H9 (cell line): ENCODE measurements around the gene KY. TPM values are rescaled to one million over a fixed set of nuclear protein-coding genes. Genes with fewer than 3 reads are reported as not detected.

Source experiments
- DNase-seq: peaks from one replicate; pipeline ENCODE4 v3.0.0-alpha.2; 2017
- H2AFZ ChIP-seq: one replicate; pipeline ENCODE4 v1.6.1; 2013; ENCODE audit warnings: mild to moderate bottlenecking, low read length, control low read depth, moderate library complexity
- H2AK5ac ChIP-seq: 2 replicates; pipeline ENCODE4 v1.6.1; 2013; ENCODE audit warnings: low read length, control low read depth, mixed read lengths; ENCODE audit not compliant: insufficient read length
- H2BK120ac ChIP-seq: one replicate; pipeline ENCODE4 v1.6.1; 2013; ENCODE audit warnings: low read depth, mild to moderate bottlenecking, low read length, control low read depth, inconsistent platforms; ENCODE audit not compliant: poor library complexity, severe bottlenecking
- H2BK12ac ChIP-seq: 2 replicates; pipeline ENCODE4 v1.6.1; 2013; ENCODE audit warnings: low read length, control low read depth, mixed read lengths, low read depth; ENCODE audit not compliant: insufficient read length
- H2BK15ac ChIP-seq: 2 replicates; pipeline ENCODE4 v1.6.1; 2013; ENCODE audit warnings: low read depth, low read length, control low read depth
- H2BK20ac ChIP-seq: one replicate; pipeline ENCODE4 v1.6.1; 2013; ENCODE audit warnings: low read depth, mild to moderate bottlenecking, low read length, control low read depth, inconsistent platforms; ENCODE audit not compliant: poor library complexity, severe bottlenecking
- H2BK5ac ChIP-seq: 2 replicates; pipeline ENCODE4 v1.6.1; 2013; ENCODE audit warnings: low read length, control low read depth, mixed read lengths; ENCODE audit not compliant: insufficient read length
- H3K14ac ChIP-seq: 2 replicates; pipeline ENCODE4 v1.6.1; 2013; ENCODE audit warnings: low read length, control low read depth; ENCODE audit not compliant: insufficient read depth
- H3K18ac ChIP-seq: 2 replicates; pipeline ENCODE4 v1.6.1; 2013; ENCODE audit warnings: low read depth, mild to moderate bottlenecking, mixed read lengths, low read length, control low read depth; ENCODE audit not compliant: insufficient read length
- H3K23ac ChIP-seq: 2 replicates; pipeline ENCODE4 v1.6.1; 2013; ENCODE audit warnings: low read length, control low read depth, mixed read lengths, low read depth; ENCODE audit not compliant: insufficient read length
- H3K23me2 ChIP-seq: 2 replicates; pipeline ENCODE4 v1.6.1; 2013; ENCODE audit warnings: low read depth, mild to moderate bottlenecking, mixed read lengths, low read length, control low read depth; ENCODE audit not compliant: insufficient read length, poor library complexity, severe bottlenecking
- H3K27ac ChIP-seq: 2 replicates; pipeline ENCODE4 v1.5.1; 2013; ENCODE audit warnings: low read length, control low read depth, mixed read lengths, low read depth; ENCODE audit not compliant: insufficient read length
- H3K27me3 ChIP-seq: 2 replicates; pipeline ENCODE4 v1.6.1; 2013; ENCODE audit warnings: low read length, control low read depth, inconsistent platforms; ENCODE audit not compliant: insufficient read depth
- H3K4ac ChIP-seq: 2 replicates; pipeline ENCODE4 v1.6.1; 2013; ENCODE audit warnings: low read depth, mild to moderate bottlenecking, control low read depth, inconsistent platforms, low read length, moderate library complexity
- H3K4me1 ChIP-seq: 2 replicates; pipeline ENCODE4 v1.6.1; 2013; ENCODE audit warnings: low read length, control low read depth, inconsistent platforms; ENCODE audit not compliant: insufficient read depth
- H3K4me2 ChIP-seq: 2 replicates; pipeline ENCODE4 v1.6.1; 2013; ENCODE audit warnings: low read length, control low read depth, mixed read lengths; ENCODE audit not compliant: insufficient read length, insufficient read depth
- H3K56ac ChIP-seq: 2 replicates; pipeline ENCODE4 v1.6.1; 2013; ENCODE audit warnings: low read depth, mild to moderate bottlenecking, mixed read lengths, low read length, control low read depth; ENCODE audit not compliant: insufficient read length
- H3K79me1 ChIP-seq: 2 replicates; pipeline ENCODE4 v1.6.1; 2013; ENCODE audit warnings: low read depth, mild to moderate bottlenecking, moderate library complexity, low read length, control low read depth, inconsistent platforms; ENCODE audit not compliant: insufficient read depth, poor library complexity, severe bottlenecking
- H3K79me2 ChIP-seq: 2 replicates; pipeline ENCODE4 v1.6.1; 2013; ENCODE audit warnings: low read length, control low read depth, inconsistent platforms; ENCODE audit not compliant: insufficient read depth
- H3K9ac ChIP-seq: 2 replicates; pipeline ENCODE4 v1.6.1; 2013; ENCODE audit warnings: low read length, control low read depth, mixed read lengths; ENCODE audit not compliant: insufficient read length; ENCODE audit errors: extremely low read depth
- H3K9me3 ChIP-seq: one replicate; pipeline ENCODE4 v1.6.1; 2013; ENCODE audit warnings: low read depth, low read length, inconsistent platforms; ENCODE audit not compliant: control insufficient read depth
- H3T11ph ChIP-seq: one replicate; pipeline ENCODE4 v1.6.1; 2013; ENCODE audit warnings: mild to moderate bottlenecking, low read length, control low read depth, inconsistent platforms
- H4K20me1 ChIP-seq: one replicate; pipeline ENCODE4 v1.6.1; 2013; ENCODE audit not compliant: control insufficient read depth, insufficient read length, insufficient read depth
- H4K5ac ChIP-seq: 2 replicates; pipeline ENCODE4 v1.6.1; 2013; ENCODE audit warnings: low read depth, mild to moderate bottlenecking, mixed read lengths, low read length, control low read depth; ENCODE audit not compliant: insufficient read length
- H4K8ac ChIP-seq: replicated peaks from 2 replicates; pipeline ENCODE4 v1.6.1; 2013; ENCODE audit warnings: low read length, control low read depth, mixed read lengths, low read depth; ENCODE audit not compliant: insufficient read length
- H4K91ac ChIP-seq: 2 replicates; pipeline ENCODE4 v1.6.1; 2013; ENCODE audit warnings: low read depth, mild to moderate bottlenecking, moderate library complexity, mixed read lengths, low read length, control low read depth; ENCODE audit not compliant: insufficient read length
- H3K27ac Mint-ChIP-seq, 3 experiments: 2 replicates in 2 of 3; 3 replicates in 1 of 3; pipeline ENCODE4 v1.8.0; 2020 to 2021; ENCODE audit warnings: mixed read lengths in 3 of 3, mild to moderate bottlenecking in 1 of 3, moderate library complexity in 1 of 3
- H3K27me3 Mint-ChIP-seq: 2 replicates; pipeline ENCODE4 v1.8.0; 2021; ENCODE audit warnings: low read depth, mild to moderate bottlenecking, moderate library complexity, mixed read lengths
- H3K36me3 Mint-ChIP-seq, 3 experiments: 2 replicates in 2 of 3; 3 replicates in 1 of 3; pipeline ENCODE4 v1.8.0; 2020 to 2021; ENCODE audit warnings: low read depth in 3 of 3, mixed read lengths in 3 of 3; ENCODE audit not compliant: insufficient read depth in 1 of 3
- H3K4me1 Mint-ChIP-seq, 2 experiments: 2 replicates each; pipeline ENCODE4 v1.8.0; 2020; ENCODE audit warnings: mixed read lengths in 2 of 2
- H3K4me3 Mint-ChIP-seq, 2 experiments: 2 replicates in 1 of 2; 3 replicates in 1 of 2; pipeline ENCODE4 v1.8.0; 2020 to 2021; ENCODE audit warnings: mild to moderate bottlenecking in 2 of 2, mixed read lengths in 2 of 2, moderate library complexity in 1 of 2
- H3K9me3 Mint-ChIP-seq, 2 experiments: 2 replicates in 1 of 2; 3 replicates in 1 of 2; pipeline ENCODE4 v1.8.0; 2020; ENCODE audit warnings: mild to moderate bottlenecking in 2 of 2, mixed read lengths in 2 of 2, moderate library complexity in 1 of 2
- CTCF ChIP-seq: fragments of 200-600 bp; sonication (generic); conservative IDR thresholded peaks from 3 replicates; pipeline ENCODE4 v1.8.0; 2021; ENCODE audit warnings: antibody characterized with exemption, mild to moderate bottlenecking
- WGBS: extraction: QIAGEN DNeasy Blood & Tissue Kit; methylation state at CpG from one replicate; pipeline ENCODE4 v1.1.7; 2013; ENCODE audit warnings: missing lambda C conversion rate, low lambda C conversion rate, mixed read lengths; ENCODE audit not compliant: insufficient read length; ENCODE audit errors: extremely low coverage; 5-methylcytosine and 5-hydroxymethylcytosine counted together
- total RNA-seq: library from RNA; stranded (reverse); gene quantifications from 2 replicates; pipeline ENCODE4 v1.2.1, GENCODE V29; 2021

KY gene
- total RNA-seq, 1 experiment from 2014 or later, result not detected

GRCh38 chr3:134611516-134611915 is 39.3 kb downstream of the KY start:
- Histone ChIP-seq H3K18ac (no peak overlapping the region), H3K79me2 (no peaks in the 10 kb centered on the region), H2BK5ac (no peak overlapping the region), H2BK120ac (no peak overlapping the region), H2BK15ac (no peak overlapping the region), H3K14ac (no peak overlapping the region), H3K56ac (no peak overlapping the region), H4K8ac (no peak overlapping the region), H2AK5ac (no peak overlapping the region), H3T11ph (no peak overlapping the region), H3K27ac (no peak overlapping the region), H2BK12ac (no peak overlapping the region), H3K4me2 (no peak overlapping the region), H2BK20ac (no peak overlapping the region), H4K5ac (no peak overlapping the region), H4K20me1 (no peaks in the 10 kb centered on the region), H3K4me1 (no peaks in the 10 kb centered on the region; the same call in 1 of the 2 replicates), H3K79me1 (no peaks in the 10 kb centered on the region), H3K23ac (no peak overlapping the region), H3K9ac (no peak overlapping the region), H4K91ac (no peak overlapping the region), H3K23me2 (no peaks in the 10 kb centered on the region), H3K4ac (no peak overlapping the region), H3K27me3 (no peaks in the 10 kb centered on the region), H2AFZ (no peak overlapping the region), H3K9me3 (no peaks in the 10 kb centered on the region)
- H3K27me3 Mint-ChIP-seq, result peaks cover 16% of the 10 kb centered on the region
- H3K27ac Mint-ChIP-seq, result no peak overlapping the region
- H3K36me3 Mint-ChIP-seq, result no peaks in the 10 kb centered on the region
- no peaks in the 10 kb centered on the region for H3K9me3 Mint-ChIP-seq
- H3K4me1 Mint-ChIP-seq, result peaks cover 0 to 4% of the 10 kb centered on the region in 2 experiments; a peak in 1 of 4 replicates
- DNase-seq, result no peak
- WGBS, result no CpG with 5 or more reads among the region's 2 CpGs
- no peak overlapping the region for H3K4me3 Mint-ChIP-seq
- TF ChIP-seq CTCF, result no peak
